ENCODE results near the gene EGR1.

DNA sequence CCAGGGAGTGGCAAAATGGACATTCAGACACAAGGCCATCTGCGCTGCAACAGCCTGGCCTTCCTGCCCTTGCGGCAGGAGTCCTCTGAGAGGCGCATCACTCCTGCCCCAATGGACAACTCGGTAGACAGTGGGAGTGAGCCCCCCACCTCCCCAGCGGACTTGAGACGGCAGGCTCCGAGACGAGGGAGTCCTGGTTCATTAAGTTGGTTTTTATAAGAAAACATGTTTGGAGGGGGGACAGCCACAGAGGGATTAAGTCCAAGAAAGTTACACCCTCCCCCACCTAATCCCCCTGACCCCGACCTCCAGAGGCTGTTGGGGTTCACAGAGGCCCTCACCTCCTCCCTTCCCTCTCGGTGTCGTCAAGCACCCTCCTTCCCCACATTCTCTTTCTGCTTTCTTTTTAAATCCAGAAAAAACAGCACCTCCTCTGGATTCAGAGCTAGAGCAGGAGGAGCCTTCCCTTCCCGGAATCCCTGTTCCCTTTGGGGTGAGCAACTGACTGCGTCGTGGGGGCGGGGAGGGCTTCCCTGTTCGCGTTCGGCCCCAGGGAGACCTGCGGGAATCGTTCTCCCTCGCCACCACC is 1.8 kb upstream of the EGR1 start:
- TF ChIP-seq GATA3 (IDR thresholded peaks at IDR 0.05; ENCODE audit: low read depth, low read length) (no peak), GATA2 (IDR thresholded peaks at IDR 0.05; ENCODE audit: low read depth, low read length) (no peak)

Data from SH-SY5Y (cell line).